SK-N-SH (cell line): ENCODE data around the gene PIK3R3. TPM values are rescaled to one million over a fixed set of nuclear protein-coding genes. Genes with fewer than 3 reads are reported as not detected.

Experiments used
- CTCF ChIA-PET: fragments of 300-600, 350-600 bp; formaldehyde crosslinking; extraction: SDS; loops from one replicate; lab custom pipeline; 2021; lab: Yijun Ruan, JAX
- POLR2A ChIA-PET: fragments of 350-600 bp; sonication (Branson Sonifier 250); formaldehyde crosslinking; extraction: SDS; loops from one replicate; lab custom pipeline; 2020; ENCODE audit warnings: antibody characterized with exemption, inconsistent platforms; lab: Yijun Ruan, JAX
- DNase-seq: peaks from one replicate; pipeline ENCODE4 v3.0.0; 2012
- H2AFZ ChIP-seq: fragments of 200-600 bp; sonication (generic); 2 replicates; pipeline ENCODE4 v1.8.1; 2016; ENCODE audit warnings: antibody characterized with exemption, mild to moderate bottlenecking, low read depth
- H3F3A ChIP-seq: fragments of 200-600 bp; sonication (generic); replicated peaks from 2 replicates; pipeline ENCODE3; 2016; ENCODE audit warnings: antibody characterized with exemption, mild to moderate bottlenecking; ENCODE audit not compliant: insufficient read depth
- H3K27ac ChIP-seq, 2 experiments: fragments of 200-500 bp in 1 of 2; fragments of 200-600 bp in 1 of 2; sonication (Bioruptor generic) in 1 of 2; sonication (generic), shearing (Covaris generic) in 1 of 2; 2 replicates each; pipeline versions ENCODE4 v1.5.1 to v1.6.1; 2014 to 2016; ENCODE audit warnings: low read depth in 2 of 2, inconsistent platforms in 1 of 2, low read length in 1 of 2, mild to moderate bottlenecking in 1 of 2, mixed read lengths in 1 of 2
- H3K27me3 ChIP-seq: fragments of 200-600 bp; sonication (generic), shearing (Covaris generic); 2 replicates; pipeline ENCODE4 v1.6.1; 2016; ENCODE audit warnings: mixed run types; ENCODE audit not compliant: insufficient read depth
- H3K36me3 ChIP-seq, 2 experiments: fragments of 200-500 bp in 1 of 2; fragments of 200-600 bp in 1 of 2; sonication (Bioruptor generic) in 1 of 2; sonication (generic) in 1 of 2; replicated peaks in 1 of 2; 2 replicates each; pipeline versions ENCODE3 to v1.5.1; 2014 to 2016; ENCODE audit warnings: low read length in 1 of 2, mild to moderate bottlenecking in 1 of 2; ENCODE audit not compliant: insufficient read depth in 2 of 2, control insufficient read depth in 1 of 2
- H3K4me1 ChIP-seq, 2 experiments: fragments of 200-500 bp in 1 of 2; fragments of 200-600 bp in 1 of 2; sonication (Bioruptor generic) in 1 of 2; sonication (generic), shearing (Covaris generic) in 1 of 2; 2 replicates each; pipeline versions ENCODE4 v1.5.1 to v1.6.1; 2014 to 2016; ENCODE audit warnings: low read depth in 1 of 2, low read length in 1 of 2, mixed run types in 1 of 2; ENCODE audit not compliant: insufficient read depth in 2 of 2, control insufficient read depth in 1 of 2
- H3K4me2 ChIP-seq: fragments of 200-600 bp; sonication (generic), shearing (Covaris generic); 2 replicates; pipeline ENCODE4 v1.6.1; 2017; ENCODE audit warnings: mixed run types
- H3K4me3 ChIP-seq, 2 experiments: fragments of 200-500 bp in 1 of 2; fragments of 200-600 bp in 1 of 2; sonication (Bioruptor generic) in 1 of 2; sonication (generic), shearing (Covaris generic) in 1 of 2; 2 replicates each; pipeline versions ENCODE4 v1.5.1 to v1.8.1; 2014 to 2016; ENCODE audit warnings: low read depth in 2 of 2, inconsistent platforms in 1 of 2, low read length in 1 of 2, mild to moderate bottlenecking in 1 of 2, mixed read lengths in 1 of 2, moderate library complexity in 1 of 2
- H3K79me2 ChIP-seq: fragments of 200-600 bp; sonication (generic); 2 replicates; pipeline ENCODE4 v1.8.1; 2017; ENCODE audit warnings: mild to moderate bottlenecking; ENCODE audit not compliant: insufficient read depth
- H3K9ac ChIP-seq: fragments of 200-600 bp; sonication (generic); 2 replicates; pipeline ENCODE4 v1.6.1; 2017; ENCODE audit warnings: mixed run types
- H3K9me2 ChIP-seq: fragments of 200-600 bp; sonication (generic); 2 replicates; pipeline ENCODE4 v1.6.1; 2017; ENCODE audit warnings: mixed run types
- H3K9me3 ChIP-seq: fragments of 200-600 bp; sonication (generic); 2 replicates; pipeline ENCODE4 v1.6.1; 2017; ENCODE audit warnings: mixed run types, mild to moderate bottlenecking, moderate library complexity
- H4K20me1 ChIP-seq: fragments of 200-600 bp; sonication (generic); 2 replicates; pipeline ENCODE4 v1.6.1; 2017; ENCODE audit warnings: mild to moderate bottlenecking, mixed run types; ENCODE audit not compliant: insufficient read depth
- EZH2phosphoT487 ChIP-seq: fragments of 200-600 bp; sonication (generic); IDR thresholded peaks from 2 replicates; pipeline ENCODE4 v1.6.1; 2017; ENCODE audit warnings: low read depth, mixed run types, mild to moderate bottlenecking, antibody characterized with exemption, moderate library complexity, borderline replicate concordance
- FOSL2 ChIP-seq: IDR thresholded peaks from 2 replicates; pipeline ENCODE4 v1.4.0; 2012; ENCODE audit warnings: low read depth, mild to moderate bottlenecking, moderate library complexity, borderline replicate concordance
- FOXM1 ChIP-seq: IDR thresholded peaks from 2 replicates; pipeline ENCODE4 v1.4.0; 2012; ENCODE audit warnings: low read depth, mild to moderate bottlenecking
- GABPA ChIP-seq: IDR thresholded peaks from 2 replicates; pipeline ENCODE4 v1.4.0; 2012; ENCODE audit warnings: low read depth, mild to moderate bottlenecking
- GATA2 ChIP-seq: sonication (generic); formaldehyde crosslinking; IDR thresholded peaks from 2 replicates; pipeline ENCODE4 v1.5.0; 2020; ENCODE audit warnings: mild to moderate bottlenecking, missing genetic modification reagents
- JUND ChIP-seq: IDR thresholded peaks from 2 replicates; pipeline ENCODE4 v1.4.0; 2012
- MXI1 ChIP-seq: IDR thresholded peaks from 2 replicates; pipeline ENCODE4 v1.6.1; 2012; ENCODE audit warnings: mild to moderate bottlenecking, low read depth, low read length, improper control_type of control experiment
- POLR2AphosphoS5 ChIP-seq: IDR thresholded peaks from 2 replicates; pipeline ENCODE4 v1.6.1; 2012; ENCODE audit warnings: low read depth, low read length
- SIN3A ChIP-seq: IDR thresholded peaks from 2 replicates; pipeline ENCODE4 v1.6.1; 2012; ENCODE audit warnings: low read depth, mild to moderate bottlenecking, low read length, moderate library complexity, borderline replicate concordance
- SMC3 ChIP-seq: IDR thresholded peaks from 2 replicates; pipeline ENCODE4 v1.6.1; 2012; ENCODE audit warnings: low read depth, low read length, improper control_type of control experiment
- TAF1 ChIP-seq: IDR thresholded peaks from 2 replicates; pipeline ENCODE4 v1.6.1; 2012; ENCODE audit warnings: low read depth, mild to moderate bottlenecking, low read length, moderate library complexity, borderline replicate concordance
- YY1 ChIP-seq: IDR thresholded peaks from 2 replicates; pipeline ENCODE4 v1.4.0; 2012; ENCODE audit warnings: low read depth, mild to moderate bottlenecking
- WGBS: methylation state at CpG from one replicate; pipeline ENCODE4 v1.1.6; 2017; ENCODE audit warnings: low lambda C conversion rate; 5-methylcytosine and 5-hydroxymethylcytosine counted together
- polyA plus RNA-seq, 3 experiments: library from polyadenylated mRNA; depleted of rRNA; stranded (reverse); fragments of >200 nt; gene quantifications; 2 replicates each; pipeline ENCODE4 v1.2.3, GENCODE V29; 2012
- TF ChIP-seq, protein P1 (sequence below): fragments of 150-350 bp; IDR thresholded peaks from 2 replicates; pipeline ENCODE4 v1.6.1; 2017; ENCODE audit warnings: antibody characterized with exemption, low read length, low read depth, borderline replicate concordance
- TF ChIP-seq, protein P2 (sequence below): IDR thresholded peaks from 2 replicates; pipeline ENCODE4; 2012
- TF ChIP-seq, protein P3 (sequence below): IDR thresholded peaks from 2 replicates; pipeline ENCODE4 v1.4.0; 2012; ENCODE audit warnings: low read depth, borderline replicate concordance

Gene PIK3R3
- polyA plus RNA-seq, 1 of the 3 experiments (the other 2 are of a cell fraction) = 4.0 TPM

DNA sequence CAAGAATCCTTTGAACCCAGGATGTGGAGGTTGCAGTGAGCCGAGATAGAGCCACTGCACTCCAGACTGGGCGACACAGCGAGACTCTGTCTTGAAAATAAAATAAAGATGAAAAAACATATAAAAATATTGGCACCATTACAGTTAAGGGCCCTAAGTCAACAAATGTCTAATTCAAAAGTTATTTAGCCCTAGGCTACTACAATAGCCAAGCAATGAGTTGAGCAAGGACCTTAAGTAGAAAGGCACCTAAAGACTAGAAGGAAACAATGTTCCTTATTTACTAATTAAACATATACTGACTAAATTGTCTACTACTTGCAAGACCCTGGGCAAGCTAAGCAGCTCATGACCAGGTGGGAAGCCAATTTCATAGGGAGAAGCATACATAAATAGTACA, 4.1 kb downstream of the PIK3R3 start:
- WGBS = 90% methylated on average over 3 of the region's 3 CpGs
- no peak for DNase-seq
- Histone ChIP-seq H3K4me3 (no peak overlapping the region), H2AFZ (no peak overlapping the region), H3K9me2 (no peaks in the 10 kb centered on the region), H3K27me3 (no peaks in the 10 kb centered on the region), H3K4me1 (peaks cover 0 to under 1% of the 10 kb centered on the region in 2 experiments; a peak in 1 of 4 replicates), H3K36me3 (no peaks in the 10 kb centered on the region), H3K9ac (no peak overlapping the region), H4K20me1 (no peaks in the 10 kb centered on the region), H3K27ac (no peak overlapping the region), H3K4me2 (no peak overlapping the region), H3K79me2 (peaks cover 57% of the 10 kb centered on the region), H3F3A (peaks cover 7% of the 10 kb centered on the region), H3K9me3 (no peaks in the 10 kb centered on the region)
- no peak for TF ChIP-seq POLR2AphosphoS5
- TF ChIP-seq YY1 = no peak
- TF ChIP-seq GATA2 (CRISPR knock-in tag) = no peak
- no peak for TF ChIP-seq FOXM1
- no peak for TF ChIP-seq EZH2phosphoT487
- no peak for TF ChIP-seq SIN3A
- no peak for TF ChIP-seq MXI1
- TF ChIP-seq SMC3 = no peak
- no peak for TF ChIP-seq JUND
- CTCF ChIA-PET = no interaction called here
- POLR2A ChIA-PET = no interaction called here

DNA sequence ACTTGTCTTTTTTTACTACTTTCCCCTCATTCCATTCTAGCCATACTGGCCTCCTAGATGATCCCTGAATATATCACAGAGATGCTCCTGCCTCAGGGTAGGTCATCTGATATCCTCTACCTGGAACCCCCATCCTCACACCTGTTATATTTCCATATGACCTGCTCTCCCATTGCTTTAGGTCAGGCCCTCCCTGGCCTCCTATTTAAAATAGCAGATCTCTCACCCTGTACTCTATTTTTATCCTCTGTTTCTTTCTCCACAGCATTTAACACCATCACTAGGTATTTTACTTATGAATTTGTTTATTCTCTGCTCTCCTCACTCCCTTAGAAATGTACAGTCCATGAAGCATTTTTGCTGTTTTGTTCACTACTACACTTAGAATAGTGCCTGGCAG, 13.6 kb downstream of the PIK3R3 start:
- Histone ChIP-seq H3K4me2 (no peak overlapping the region), H3K27ac (no peak overlapping the region), H4K20me1 (no peaks in the 10 kb centered on the region; the same call in 1 of the 2 replicates), H3K79me2 (peaks cover 39% of the 10 kb centered on the region), H3K9ac (no peak overlapping the region), H3K4me1 (no peaks in the 10 kb centered on the region), H3K9me3 (no peaks in the 10 kb centered on the region), H3F3A (no peaks in the 10 kb centered on the region), H2AFZ (no peak overlapping the region), H3K9me2 (no peaks in the 10 kb centered on the region), H3K27me3 (no peaks in the 10 kb centered on the region), H3K4me3 (no peak overlapping the region), H3K36me3 (peaks cover 0 to 3% of the 10 kb centered on the region in 2 experiments)
- no peak for DNase-seq
- ChIA-PET CTCF (no interaction called here), POLR2A (no interaction called here)
- TF ChIP-seq FOSL2 = no peak
- TF ChIP-seq, all 33 proteins: peak for 0

DNA sequence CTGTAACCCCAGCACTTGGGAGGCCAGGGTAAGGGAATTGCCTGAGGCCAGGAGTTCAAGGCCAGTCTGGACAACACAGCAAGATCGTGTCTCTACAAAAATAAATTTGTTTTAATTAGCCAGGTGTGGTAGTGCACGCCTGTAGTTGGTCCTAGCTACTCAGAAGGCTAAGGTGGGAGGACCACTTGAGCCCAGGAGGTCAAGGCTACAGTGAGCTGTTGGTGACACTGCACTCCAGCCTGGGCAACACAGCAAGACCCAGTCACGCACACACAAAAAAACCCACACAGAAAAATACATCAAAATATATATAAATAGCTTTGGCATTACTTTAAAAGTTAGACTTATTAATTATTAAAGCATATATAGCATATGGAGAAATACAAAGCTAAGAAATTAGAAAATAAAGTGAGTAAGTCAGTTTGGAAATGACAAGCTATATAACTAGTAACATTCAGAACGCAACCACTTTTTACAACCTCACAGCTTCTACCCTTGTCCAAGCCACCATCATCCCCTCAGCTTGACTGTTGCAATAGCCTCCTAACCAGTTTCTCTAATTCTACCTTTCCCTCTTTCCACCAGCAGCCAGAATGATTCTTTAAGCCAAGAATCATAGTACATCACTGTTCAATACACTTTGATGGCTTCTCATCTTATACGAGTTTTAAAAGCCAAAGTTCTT, 14.5 kb downstream of the PIK3R3 start:
- Histone ChIP-seq H3K79me2 (peaks cover 47% of the 10 kb centered on the region), H4K20me1 (no peaks in the 10 kb centered on the region; the same call in 1 of the 2 replicates), H3K9ac (no peak overlapping the region), H3K4me2 (no peak overlapping the region), H3K9me2 (no peaks in the 10 kb centered on the region), H3K36me3 (peaks cover 0 to 3% of the 10 kb centered on the region in 2 experiments), H3K4me1 (no peaks in the 10 kb centered on the region), H2AFZ (no peak overlapping the region), H3K9me3 (no peaks in the 10 kb centered on the region), H3K27ac (no peak overlapping the region), H3F3A (no peaks in the 10 kb centered on the region), H3K4me3 (no peak overlapping the region), H3K27me3 (no peaks in the 10 kb centered on the region)
- 92% methylated on average over 5 of the region's 5 CpGs for WGBS
- DNase-seq = no peak
- ChIA-PET POLR2A (interaction anchor here (1.2 kb wide), 1 partner anchor 14 kb away, joined by 4 read pairs; the partner anchor contains the start of gene PIK3R3), CTCF (interaction anchor here (1.2 kb wide), 1 partner anchor 82 kb away, joined by 5 read pairs; no protein-coding TSS in a partner anchor)
- TF ChIP-seq, protein P1, sequence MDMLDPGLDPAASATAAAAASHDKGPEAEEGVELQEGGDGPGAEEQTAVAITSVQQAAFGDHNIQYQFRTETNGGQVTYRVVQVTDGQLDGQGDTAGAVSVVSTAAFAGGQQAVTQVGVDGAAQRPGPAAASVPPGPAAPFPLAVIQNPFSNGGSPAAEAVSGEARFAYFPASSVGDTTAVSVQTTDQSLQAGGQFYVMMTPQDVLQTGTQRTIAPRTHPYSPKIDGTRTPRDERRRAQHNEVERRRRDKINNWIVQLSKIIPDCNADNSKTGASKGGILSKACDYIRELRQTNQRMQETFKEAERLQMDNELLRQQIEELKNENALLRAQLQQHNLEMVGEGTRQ = no peak
- TF ChIP-seq, protein P2, sequence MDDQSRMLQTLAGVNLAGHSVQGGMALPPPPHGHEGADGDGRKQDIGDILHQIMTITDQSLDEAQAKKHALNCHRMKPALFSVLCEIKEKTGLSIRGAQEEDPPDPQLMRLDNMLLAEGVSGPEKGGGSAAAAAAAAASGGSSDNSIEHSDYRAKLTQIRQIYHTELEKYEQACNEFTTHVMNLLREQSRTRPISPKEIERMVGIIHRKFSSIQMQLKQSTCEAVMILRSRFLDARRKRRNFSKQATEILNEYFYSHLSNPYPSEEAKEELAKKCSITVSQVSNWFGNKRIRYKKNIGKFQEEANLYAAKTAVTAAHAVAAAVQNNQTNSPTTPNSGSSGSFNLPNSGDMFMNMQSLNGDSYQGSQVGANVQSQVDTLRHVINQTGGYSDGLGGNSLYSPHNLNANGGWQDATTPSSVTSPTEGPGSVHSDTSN = no peak
- TF ChIP-seq FOSL2 (no peak), TAF1 (no peak), GABPA (no peak), EZH2phosphoT487 (no peak), YY1 (no peak), SIN3A (no peak)
- TF ChIP-seq, protein P3, sequence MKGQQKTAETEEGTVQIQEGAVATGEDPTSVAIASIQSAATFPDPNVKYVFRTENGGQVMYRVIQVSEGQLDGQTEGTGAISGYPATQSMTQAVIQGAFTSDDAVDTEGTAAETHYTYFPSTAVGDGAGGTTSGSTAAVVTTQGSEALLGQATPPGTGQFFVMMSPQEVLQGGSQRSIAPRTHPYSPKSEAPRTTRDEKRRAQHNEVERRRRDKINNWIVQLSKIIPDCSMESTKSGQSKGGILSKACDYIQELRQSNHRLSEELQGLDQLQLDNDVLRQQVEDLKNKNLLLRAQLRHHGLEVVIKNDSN = no peak
